ENCODE results near the gene ING2. TPM values are rescaled to one million over a fixed set of nuclear protein-coding genes. Genes with fewer than 3 reads are reported as not detected.

Gene ING2
- total and polyA plus RNA-seq, 2 of the 8 experiments (the other 6 are each of a cell fraction or from before 2014, with no cell fraction given) = 5.1 to 16.1 TPM

DNA sequence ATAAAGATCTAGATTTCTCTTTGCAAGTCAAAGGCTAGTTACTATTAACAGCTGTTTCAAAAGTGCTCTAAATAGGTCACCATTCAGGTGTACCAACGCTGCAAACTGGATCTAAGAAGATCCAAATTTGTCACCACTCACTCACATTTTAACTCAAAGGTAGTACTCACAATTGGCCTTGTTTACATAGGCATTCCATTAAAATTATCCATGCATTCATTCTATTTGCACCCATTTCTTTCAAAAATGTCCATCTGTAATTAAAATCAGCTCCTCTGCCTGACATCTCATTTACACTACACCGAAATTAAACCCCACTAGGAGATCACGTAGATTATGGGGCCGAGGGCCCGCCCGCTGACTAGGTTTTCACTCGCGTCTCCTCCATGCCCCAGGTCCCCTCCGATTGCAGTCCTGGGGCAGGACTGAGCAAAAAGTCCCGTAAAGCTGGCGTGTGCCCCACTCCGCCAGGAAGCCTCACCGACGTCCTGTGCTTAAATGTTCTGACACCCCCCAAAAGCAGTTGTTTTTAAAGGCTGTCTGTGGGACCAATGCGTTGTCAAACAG, 1.3 kb upstream of the ING2 start:
- Histone ChIP-seq H3K79me1 (ENCODE audit: low read depth, low read length) (no peaks in the 10 kb centered on the region), H3K27me3 (replicated peaks in 1 of 4; ENCODE audit: control insufficient read depth in 3 of 4, extremely low read depth in 1 of 4, insufficient read depth in 3 of 4, low read length in 3 of 4) (no peaks in the 10 kb centered on the region), H2BK120ac (replicated peaks; ENCODE audit: low read depth, low read length) (no peak overlapping the region), H3K4ac (replicated peaks; ENCODE audit: insufficient read length, low read depth, low read length) (peak overlapping the region; percentile 69), H3K4me1 (replicated peaks in 1 of 4; ENCODE audit: control insufficient read depth in 3 of 4, insufficient read depth in 4 of 4, low read length in 3 of 4) (peaks cover 0 to 5% (median 1%) of the 10 kb centered on the region in 4 experiments; a peak in 2 of 7 replicates), H3K4me2 (ENCODE audit: insufficient read depth in 1 of 2, low read depth in 2 of 2, low read length in 2 of 2) (peak overlapping the region; percentile 87 to 96), H4K8ac (ENCODE audit: extremely low read depth, insufficient read depth, low read length) (no peak overlapping the region), H3K27ac (ENCODE audit: low read depth, low read length) (peak overlapping the region; percentile 95), H3K14ac (ENCODE audit: insufficient read length) (no peak overlapping the region), H2BK5ac (ENCODE audit: low read depth, low read length) (peak overlapping the region; percentile 88), H3K56ac (replicated peaks; ENCODE audit: insufficient read length, low read depth, low read length) (peak overlapping the region; percentile 59), H3K79me2 (ENCODE audit: control insufficient read depth in 1 of 2, insufficient read depth in 2 of 2, low read length in 2 of 2) (peaks cover 3 to 36% of the 10 kb centered on the region in 2 experiments; a peak in 3 of 4 replicates), H4K20me1 (replicated peaks in 1 of 2; ENCODE audit: control insufficient read depth in 1 of 2, insufficient read depth in 2 of 2, low read length in 2 of 2) (peaks cover 3 to 5% of the 10 kb centered on the region in 2 experiments), H2BK15ac (ENCODE audit: low read length) (no peak overlapping the region), H2AFZ (ENCODE audit: low read length) (peak overlapping the region; percentile 60; the same call in 1 of the 2 replicates), H2BK20ac (ENCODE audit: low read length) (no peak overlapping the region), H2BK12ac (ENCODE audit: low read depth, low read length) (no peak overlapping the region), H3K18ac (ENCODE audit: extremely low read depth, low read length) (peak overlapping the region; percentile 83; the same call in 1 of the 2 replicates), H3K23me2 (ENCODE audit: low read depth, low read length) (peaks cover 10% of the 10 kb centered on the region), H3K4me3 (ENCODE audit: extremely low read depth in 1 of 4, insufficient read depth in 2 of 4, low read depth in 3 of 4, low read length in 4 of 4) (peak overlapping the region; percentile 73 to 100 (median 90)), H4K5ac (ENCODE audit: insufficient read length, low read depth, low read length) (peak overlapping the region; percentile 96), H2AK5ac (ENCODE audit: low read depth, low read length) (no peak overlapping the region), H3K9me3 (ENCODE audit: insufficient read depth in 2 of 2, low read depth in 1 of 2, low read length in 1 of 2) (no peaks in the 10 kb centered on the region), H4K91ac (replicated peaks; ENCODE audit: insufficient read length, low read length) (no peak overlapping the region), H3K23ac (ENCODE audit: insufficient read length) (no peak overlapping the region), H3K36me3 (ENCODE audit: control insufficient read depth in 2 of 4, insufficient read depth in 4 of 4, low read length in 3 of 4) (no peaks in the 10 kb centered on the region), H3K9ac (replicated peaks in 1 of 4; ENCODE audit: extremely low read depth in 1 of 4, low read depth in 3 of 4, low read length in 3 of 4) (peak overlapping the region; percentile 37 to 93 (median 88); a peak in 6 of 7 replicates)
- POLR2A ChIA-PET (ENCODE audit: partially characterized antibody) = interaction anchor here (0.5 to 3.7 kb wide), 11 partner anchors 8 to 582 kb away, joined by 3 to 22 read pairs (median 3); partner anchors contain the start of genes CDKN2AIP and WWC2
- CTCF ChIA-PET (ENCODE audit: partially characterized antibody) = interaction anchor here (3.5 kb wide), 1 partner anchor 96 kb away, joined by 10 read pairs; no protein-coding TSS in a partner anchor
- TF ChIP-seq ASH2L (IDR thresholded peaks at IDR 0.05; ENCODE audit: low read length) (peak; percentile 50), KDM4A (IDR thresholded peaks at IDR 0.05; ENCODE audit: low read depth, low read length, severe bottlenecking) (peak; percentile 21), BACH1 (IDR thresholded peaks at IDR 0.05; ENCODE audit: low read length) (0 out of 2 replicates have a peak, but pooled peaks have one; percentile 4), CHD2 (IDR thresholded peaks at IDR 0.05; ENCODE audit: low read length) (no peak), BCL11A (IDR thresholded peaks at IDR 0.05; ENCODE audit: low read depth in 2 of 2, low read length in 2 of 2) (no peak), SAP30 (IDR thresholded peaks at IDR 0.05; ENCODE audit: insufficient read depth, insufficient replicate concordance, low read length) (peak; percentile 88)
- WGBS, 2 experiments (ENCODE audit: extremely low coverage in 1 of 2, insufficient coverage in 1 of 2, insufficient read length in 1 of 2, insufficient replicate concordance in 2 of 2, low coverage in 1 of 2, low lambda C conversion rate in 2 of 2, missing lambda C conversion rate in 1 of 2) = 1% methylated on average over 15 of the region's 15 CpGs; no CpG with 5 or more reads in 1 of the 2 experiments
- FAIRE-seq (no peak), DNase-seq (ENCODE audit: low read depth in 1 of 2, low spot score in 2 of 2) (no peak)

Measured in H1 (cell line).